ENCODE measurements around the gene ZNF582. TPM values are rescaled to one million over a fixed set of nuclear protein-coding genes. Genes with fewer than 3 reads are reported as not detected.

Gene ZNF582
- total RNA-seq, 1 donor: 2.6 TPM

DNA sequence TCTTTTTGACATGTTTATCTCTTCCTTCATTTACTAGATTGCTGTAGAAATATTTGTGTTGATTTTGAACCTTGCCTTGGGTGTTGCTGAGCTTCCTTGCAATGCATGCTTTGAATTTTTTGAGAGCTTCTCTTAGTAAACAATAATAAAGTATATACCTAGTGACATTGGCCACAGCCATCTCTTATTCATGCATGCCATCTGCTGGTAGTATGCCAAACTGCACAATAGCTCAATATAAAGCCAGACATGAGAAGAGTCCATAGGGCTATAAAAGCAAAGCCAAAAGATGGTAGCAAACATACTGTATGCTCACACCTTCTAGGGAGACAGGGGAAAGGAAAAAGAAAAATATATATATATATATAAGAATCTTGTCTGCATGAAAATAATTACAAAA lies 59.8 kb downstream of the ZNF582 start:
- TF ChIP-seq, protein P1, sequence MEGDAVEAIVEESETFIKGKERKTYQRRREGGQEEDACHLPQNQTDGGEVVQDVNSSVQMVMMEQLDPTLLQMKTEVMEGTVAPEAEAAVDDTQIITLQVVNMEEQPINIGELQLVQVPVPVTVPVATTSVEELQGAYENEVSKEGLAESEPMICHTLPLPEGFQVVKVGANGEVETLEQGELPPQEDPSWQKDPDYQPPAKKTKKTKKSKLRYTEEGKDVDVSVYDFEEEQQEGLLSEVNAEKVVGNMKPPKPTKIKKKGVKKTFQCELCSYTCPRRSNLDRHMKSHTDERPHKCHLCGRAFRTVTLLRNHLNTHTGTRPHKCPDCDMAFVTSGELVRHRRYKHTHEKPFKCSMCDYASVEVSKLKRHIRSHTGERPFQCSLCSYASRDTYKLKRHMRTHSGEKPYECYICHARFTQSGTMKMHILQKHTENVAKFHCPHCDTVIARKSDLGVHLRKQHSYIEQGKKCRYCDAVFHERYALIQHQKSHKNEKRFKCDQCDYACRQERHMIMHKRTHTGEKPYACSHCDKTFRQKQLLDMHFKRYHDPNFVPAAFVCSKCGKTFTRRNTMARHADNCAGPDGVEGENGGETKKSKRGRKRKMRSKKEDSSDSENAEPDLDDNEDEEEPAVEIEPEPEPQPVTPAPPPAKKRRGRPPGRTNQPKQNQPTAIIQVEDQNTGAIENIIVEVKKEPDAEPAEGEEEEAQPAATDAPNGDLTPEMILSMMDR (IDR thresholded peaks at IDR 0.05; ENCODE audit: insufficient read depth, low read depth, low read length): peak; percentile 83
- peak; percentile 69 for DNase-seq (ENCODE audit: low read depth)
- H3K4me3 ChIP-seq (ENCODE audit: low read depth, low read length): no peak overlapping the region

Other genes with a start within 250 kb of the ZNF582 start
- not detected in 2 replicates for gene GALP, start 217.5 kb downstream of the ZNF582 start, total RNA-seq
- gene ZSCAN5B, start 195.8 kb downstream of the ZNF582 start, total RNA-seq: not detected in 2 replicates
- gene ZSCAN5C, start 191.3 kb downstream of the ZNF582 start, total RNA-seq: not detected in 2 replicates
- not detected in 2 replicates for gene EDDM13, start 120.8 kb downstream of the ZNF582 start, total RNA-seq
- gene ZSCAN5A, start 78.7 kb downstream of the ZNF582 start, total RNA-seq: 6.5 and 8.4 TPM in 2 replicates
- gene ZNF583, start 10.8 kb upstream of the ZNF582 start, total RNA-seq: 7.1 and 9.1 TPM in 2 replicates
- gene ZNF667, start 83.8 kb upstream of the ZNF582 start, total RNA-seq: 0.97 and 2.6 TPM in 2 replicates
- gene ZNF471, start 114.3 kb upstream of the ZNF582 start, total RNA-seq: 1.9 and 3.9 TPM in 2 replicates
- gene ZFP28, start 145.4 kb upstream of the ZNF582 start, total RNA-seq: 6.1 and 12.1 TPM in 2 replicates
- gene ZNF470, start 173.9 kb upstream of the ZNF582 start, total RNA-seq: 2.6 and 3.9 TPM in 2 replicates
- gene ZNF71, start 201.8 kb upstream of the ZNF582 start, total RNA-seq: 8.2 and 8.4 TPM in 2 replicates
- gene SMIM17, start 249.6 kb upstream of the ZNF582 start, total RNA-seq: 0.43 TPM in 1 of 2 replicates, not detected in the other